CD14-positive monocyte (primary cell): Measurements from ENCODE around the gene SLC26A9. TPM values are rescaled to one million over a fixed set of nuclear protein-coding genes. Genes with fewer than 3 reads are reported as not detected.

Source experiments
- DNase-seq, 3 donors: peaks; one replicate each; pipeline ENCODE4 v3.0.0-alpha.2; 2011 to 2022
- H2AFZ ChIP-seq: 2 replicates; pipeline ENCODE4 v1.6.0; 2012; ENCODE audit warnings: mild to moderate bottlenecking, low read depth, low read length, inconsistent platforms; ENCODE audit not compliant: insufficient read depth, poor library complexity, severe bottlenecking
- H3K27ac ChIP-seq, 2 donors: 1 replicate in 1 of 2; 2 replicates in 1 of 2; pipeline ENCODE4 v1.5.1; 2012 to 2013; ENCODE audit warnings: low read length in 2 of 2, control low read depth in 1 of 2, inconsistent platforms in 1 of 2, low read depth in 1 of 2, mild to moderate bottlenecking in 1 of 2
- H3K27me3 ChIP-seq, 2 donors: one replicate each; pipeline versions ENCODE4 v1.6.0 to v1.6.1; 2011 to 2013; ENCODE audit warnings: low read length in 2 of 2; ENCODE audit not compliant: control insufficient read depth in 2 of 2, insufficient read depth in 2 of 2
- H3K36me3 ChIP-seq, 2 donors: replicated peaks in 1 of 2; 1 replicate in 1 of 2; 2 replicates in 1 of 2; pipeline versions ENCODE4 v1.5.1 to v1.6.1; 2012 to 2013; ENCODE audit warnings: low read length in 2 of 2, control low read depth in 1 of 2, inconsistent platforms in 1 of 2, mild to moderate bottlenecking in 1 of 2; ENCODE audit not compliant: insufficient read depth in 2 of 2, control insufficient read depth in 1 of 2
- H3K4me1 ChIP-seq, 2 donors: 1 replicate in 1 of 2; 2 replicates in 1 of 2; pipeline versions ENCODE4 v1.5.1 to v1.6.1; 2012 to 2013; ENCODE audit warnings: low read length in 2 of 2, control low read depth in 1 of 2, inconsistent platforms in 1 of 2, mild to moderate bottlenecking in 1 of 2, moderate library complexity in 1 of 2; ENCODE audit not compliant: insufficient read depth in 2 of 2, control insufficient read depth in 1 of 2
- H3K4me2 ChIP-seq: replicated peaks from 2 replicates; pipeline ENCODE3; 2012; ENCODE audit warnings: low read length, moderate library complexity, mild to moderate bottlenecking; ENCODE audit not compliant: poor library complexity, severe bottlenecking; ENCODE audit errors: extremely low read depth
- H3K4me3 ChIP-seq, 3 experiments: fragments of 200-600 bp in 1 of 3; sonication (generic) in 1 of 3; replicated peaks in 1 of 3; 1 replicate in 2 of 3; 2 replicates in 1 of 3; pipeline ENCODE4 v1.5.1; 2011 to 2013; ENCODE audit warnings: low read length in 3 of 3, mild to moderate bottlenecking in 3 of 3, control low read depth in 2 of 3, low read depth in 2 of 3, inconsistent platforms in 1 of 3, moderate library complexity in 1 of 3
- H3K79me2 ChIP-seq: 2 replicates; pipeline ENCODE4 v1.6.0; 2012; ENCODE audit warnings: mild to moderate bottlenecking, control low read depth, inconsistent platforms, low read length, moderate library complexity; ENCODE audit not compliant: insufficient read depth
- H3K9ac ChIP-seq: 2 replicates; pipeline ENCODE4 v1.6.0; 2017; ENCODE audit warnings: low read length, mild to moderate bottlenecking; ENCODE audit not compliant: insufficient read depth, poor library complexity, severe bottlenecking
- H3K9me3 ChIP-seq, 2 donors: replicated peaks in 1 of 2; 1 replicate in 1 of 2; 2 replicates in 1 of 2; pipeline versions ENCODE4 v1.5.1 to v1.6.1; 2012 to 2013; ENCODE audit warnings: low read length in 2 of 2, control low read depth in 1 of 2; ENCODE audit not compliant: control insufficient read depth in 1 of 2, insufficient read depth in 1 of 2
- H4K20me1 ChIP-seq: 2 replicates; pipeline ENCODE4 v1.6.0; 2012; ENCODE audit warnings: mild to moderate bottlenecking, low read length, control low read depth, moderate library complexity; ENCODE audit not compliant: insufficient read depth
- H3K27ac Mint-ChIP-seq, 7 donors: one replicate each; pipeline ENCODE4 v1.8.0; 2020; ENCODE audit warnings: mild to moderate bottlenecking in 7 of 7, mixed read lengths in 7 of 7, moderate library complexity in 6 of 7, inconsistent platforms in 2 of 7
- H3K27me3 Mint-ChIP-seq, 3 donors: one replicate each; pipeline ENCODE4 v1.8.0; 2021 to 2022; ENCODE audit warnings: low read depth in 3 of 3, mild to moderate bottlenecking in 3 of 3, mixed read lengths in 3 of 3, moderate library complexity in 3 of 3, inconsistent platforms in 1 of 3
- H3K36me3 Mint-ChIP-seq, 2 donors: one replicate each; pipeline ENCODE4 v1.8.0; 2020; ENCODE audit warnings: mixed read lengths in 2 of 2, inconsistent platforms in 1 of 2, mild to moderate bottlenecking in 1 of 2
- H3K4me1 Mint-ChIP-seq: one replicate; pipeline ENCODE4 v1.8.0; 2020; ENCODE audit warnings: mild to moderate bottlenecking, mixed read lengths
- H3K4me3 Mint-ChIP-seq, 2 donors: one replicate each; pipeline ENCODE4 v1.8.0; 2020; ENCODE audit warnings: mild to moderate bottlenecking in 2 of 2, mixed read lengths in 2 of 2, moderate library complexity in 1 of 2
- H3K9me3 Mint-ChIP-seq, 7 donors: one replicate each; pipeline ENCODE4 v1.8.0; 2020 to 2022; ENCODE audit warnings: mixed read lengths in 7 of 7, mild to moderate bottlenecking in 6 of 7, moderate library complexity in 6 of 7, inconsistent platforms in 2 of 7
- WGBS: methylation state at CpG from one replicate; pipeline ENCODE4 v1.1.5; 2013; ENCODE audit warnings: missing lambda C conversion rate; ENCODE audit not compliant: insufficient coverage; 5-methylcytosine and 5-hydroxymethylcytosine counted together
- intact Hi-C, 2 donors: fragments of 100-400 bp; cut with micrococcal nuclease; formaldehyde crosslinking; loops; one replicate each; pipeline versions ENCODE4 v1.15.0 to v1.15.1; 2023
- polyA plus RNA-seq, 3 donors: library from polyadenylated mRNA; depleted of rRNA in 1 of 3; unstranded in 2 of 3; stranded (reverse) in 1 of 3; fragments of 300-500 nt in 2 of 3; fragments of >200 nt in 1 of 3; fragmentation: Illumina TruSeq in 2 of 3; gene quantifications; 1 replicate in 2 of 3; 2 replicates in 1 of 3; pipeline ENCODE4 v1.2.3, GENCODE V29; 2012 to 2021
- TF ChIP-seq, protein P1 (sequence below): fragments of 200-600 bp; IDR thresholded peaks from one replicate; pipeline ENCODE4 v1.8.0; 2022; ENCODE audit warnings: antibody characterized with exemption, mild to moderate bottlenecking

SLC26A9 gene
- polyA plus RNA-seq, 3 donors: 0.04 TPM; not detected in 2

DNA sequence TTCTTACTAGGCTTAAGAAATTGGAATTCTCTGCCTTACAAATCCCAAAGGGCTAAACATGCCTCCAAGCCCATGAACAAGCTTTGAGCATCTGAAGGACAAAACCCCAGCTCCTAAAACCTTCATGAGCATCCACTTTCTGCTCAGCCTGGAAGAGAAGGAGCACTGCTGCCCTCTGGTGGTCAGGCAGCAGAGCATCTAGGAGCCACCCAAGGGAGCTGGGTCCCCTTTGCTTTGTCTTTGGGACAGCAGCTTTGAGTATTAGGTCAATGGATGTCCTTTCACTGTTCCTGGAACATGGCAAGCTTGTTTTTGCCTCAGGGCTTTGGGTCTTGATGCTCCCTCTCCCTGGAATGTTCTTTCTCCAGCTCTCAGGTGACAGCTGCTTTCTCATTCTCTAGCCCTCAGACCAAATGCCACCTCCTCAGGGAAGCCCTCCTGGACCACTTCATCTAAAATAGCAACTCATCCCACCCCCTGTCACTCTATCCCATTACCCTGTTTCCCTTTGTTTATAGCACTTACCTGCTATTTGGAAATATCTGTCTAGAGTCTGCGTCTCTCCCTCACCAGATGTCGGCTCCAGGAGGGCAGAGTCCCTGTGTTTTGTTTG is 34.3 kb upstream of the SLC26A9 start:
- H3K79me2 ChIP-seq: no peaks in the 10 kb centered on the region
- Mint-ChIP-seq H3K27me3 (peaks cover 1 to 3% (median 2%) of the 10 kb centered on the region in 3 donors), H3K9me3 (peaks cover 0 to 3% (median 2%) of the 10 kb centered on the region in 7 donors), H3K36me3 (peaks cover 0 to 4% of the 10 kb centered on the region in 2 donors), H3K27ac (no peak overlapping the region), H3K4me1 (peaks cover 7% of the 10 kb centered on the region), H3K4me3 (no peak overlapping the region)
- no peak overlapping the region for H3K4me3 ChIP-seq
- no peak overlapping the region for H2AFZ ChIP-seq
- no peaks in the 10 kb centered on the region for H3K36me3 ChIP-seq
- no peak overlapping the region for H3K4me2 ChIP-seq
- H4K20me1 ChIP-seq: no peaks in the 10 kb centered on the region
- no peak overlapping the region for H3K27ac ChIP-seq
- intact Hi-C loops: loop anchor here (1.0 to 5.0 kb wide), 3 partner anchors 58 to 187 kb away; no protein-coding TSS in a partner anchor
- H3K9me3 ChIP-seq: no peaks in the 10 kb centered on the region
- TF ChIP-seq, protein P1, sequence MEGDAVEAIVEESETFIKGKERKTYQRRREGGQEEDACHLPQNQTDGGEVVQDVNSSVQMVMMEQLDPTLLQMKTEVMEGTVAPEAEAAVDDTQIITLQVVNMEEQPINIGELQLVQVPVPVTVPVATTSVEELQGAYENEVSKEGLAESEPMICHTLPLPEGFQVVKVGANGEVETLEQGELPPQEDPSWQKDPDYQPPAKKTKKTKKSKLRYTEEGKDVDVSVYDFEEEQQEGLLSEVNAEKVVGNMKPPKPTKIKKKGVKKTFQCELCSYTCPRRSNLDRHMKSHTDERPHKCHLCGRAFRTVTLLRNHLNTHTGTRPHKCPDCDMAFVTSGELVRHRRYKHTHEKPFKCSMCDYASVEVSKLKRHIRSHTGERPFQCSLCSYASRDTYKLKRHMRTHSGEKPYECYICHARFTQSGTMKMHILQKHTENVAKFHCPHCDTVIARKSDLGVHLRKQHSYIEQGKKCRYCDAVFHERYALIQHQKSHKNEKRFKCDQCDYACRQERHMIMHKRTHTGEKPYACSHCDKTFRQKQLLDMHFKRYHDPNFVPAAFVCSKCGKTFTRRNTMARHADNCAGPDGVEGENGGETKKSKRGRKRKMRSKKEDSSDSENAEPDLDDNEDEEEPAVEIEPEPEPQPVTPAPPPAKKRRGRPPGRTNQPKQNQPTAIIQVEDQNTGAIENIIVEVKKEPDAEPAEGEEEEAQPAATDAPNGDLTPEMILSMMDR: peak; percentile 94
- H3K4me1 ChIP-seq: peaks cover 0 to 12% of the 10 kb centered on the region in 2 donors
- H3K9ac ChIP-seq: no peak overlapping the region
- no peaks in the 10 kb centered on the region for H3K27me3 ChIP-seq
- 100% methylated on average over 2 of the region's 2 CpGs for WGBS
- peak; percentile 70 to 78 (median 76) for DNase-seq

DNA sequence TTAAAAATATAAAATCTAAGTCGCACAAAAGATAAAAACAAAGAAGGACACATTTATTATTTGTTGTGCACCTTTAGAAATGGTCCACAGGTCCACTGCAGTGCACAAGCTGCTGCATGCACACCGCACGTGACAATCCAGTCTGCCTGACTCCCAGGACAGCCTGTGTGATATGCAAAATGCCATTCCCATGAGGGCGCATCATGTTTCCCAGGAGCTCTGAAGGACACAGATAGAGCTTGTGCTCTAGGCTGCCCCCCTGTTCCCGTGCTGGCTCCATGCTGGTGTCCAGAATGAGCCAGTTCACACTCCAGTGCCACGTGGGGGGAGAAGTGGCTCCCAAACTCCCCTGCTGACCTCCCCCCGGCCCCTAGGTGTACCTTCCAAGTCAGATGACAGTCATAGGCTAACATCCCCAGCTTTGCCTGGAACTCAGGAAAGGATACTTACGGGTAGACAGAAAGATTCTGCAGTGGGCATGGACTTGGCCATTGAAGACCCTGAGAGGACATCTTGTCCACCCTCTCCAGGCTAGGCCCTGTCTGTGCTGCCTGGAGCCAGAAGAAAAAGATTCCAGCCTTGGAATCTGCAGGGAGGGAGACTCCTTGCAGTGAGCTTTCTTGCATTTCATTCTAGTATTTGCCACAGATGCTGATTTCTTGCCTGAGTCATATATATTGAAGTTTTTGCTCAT is 33.6 kb upstream of the SLC26A9 start:
- TF ChIP-seq, protein P1: no peak
- Mint-ChIP-seq H3K9me3 (peaks cover 0 to 2% (median under 1%) of the 10 kb centered on the region in 7 donors), H3K4me3 (no peak overlapping the region)

More for the DNA sequence above, 33.6 kb upstream of the SLC26A9 start:
- H3K4me1 ChIP-seq: peaks cover 0 to 12% of the 10 kb centered on the region in 2 donors
- H3K9ac ChIP-seq: no peak overlapping the region
- peaks cover 7% of the 10 kb centered on the region for H3K4me1 Mint-ChIP-seq
- intact Hi-C loops: loop anchor here (1.0 to 5.0 kb wide), 3 partner anchors 58 to 186 kb away; no protein-coding TSS in a partner anchor
- WGBS: 83% methylated on average over 7 of the region's 8 CpGs
- no peaks in the 10 kb centered on the region for H3K27me3 ChIP-seq
- peaks cover 1 to 4% (median 3%) of the 10 kb centered on the region in 3 donors for H3K27me3 Mint-ChIP-seq
- no peaks in the 10 kb centered on the region for H3K36me3 ChIP-seq
- no peak for DNase-seq
- no peak overlapping the region for H3K4me3 ChIP-seq
- H3K27ac ChIP-seq: no peak overlapping the region
- no peaks in the 10 kb centered on the region for H4K20me1 ChIP-seq
- H3K79me2 ChIP-seq: no peaks in the 10 kb centered on the region
- peaks cover 0 to 2% of the 10 kb centered on the region in 2 donors for H3K36me3 Mint-ChIP-seq
- no peak overlapping the region for H3K4me2 ChIP-seq
- no peak overlapping the region for H3K27ac Mint-ChIP-seq
- H2AFZ ChIP-seq: no peak overlapping the region
- H3K9me3 ChIP-seq: no peaks in the 10 kb centered on the region
